Activated B cell treated with CpG ODN at 0.5 μM for 24 hours (primary cell): Measurements from ENCODE around the gene SPATA6. TPM values are rescaled to one million over a fixed set of nuclear protein-coding genes. Genes with fewer than 3 reads are reported as not detected.
"Not testable (repeated sequence)": the region's sequence is repeated elsewhere in the genome, so short reads cannot be mapped to it uniquely, and the experiment has no call there.

ENCODE experiments used
- ATAC-seq: fragments of 200-7000 bp; cut with Tn5 transposase; one replicate; pipeline ENCODE4 v1.10.0; 2021; ENCODE audit warnings: low read depth, mild to moderate bottlenecking, moderate library complexity
- CTCF ChIA-PET: fragments of 350-600 bp; sonication (Branson Sonifier 250); formaldehyde crosslinking; loops from one replicate; lab custom pipeline; 2021; ENCODE audit warnings: antibody characterized with exemption; lab: Charles Lee
- POLR2A ChIA-PET: fragments of 350-600 bp; sonication (Branson Sonifier 250); formaldehyde crosslinking; loops from one replicate; lab custom pipeline; 2021; ENCODE audit warnings: antibody characterized with exemption; lab: Charles Lee
- DNase-seq: peaks from one replicate; pipeline ENCODE4 v3.0.0; 2022
- H3K27ac Mint-ChIP-seq: one replicate; pipeline ENCODE4 v1.8.0; 2020; ENCODE audit warnings: mixed read lengths
- H3K27me3 Mint-ChIP-seq: one replicate; pipeline ENCODE4 v1.8.0; 2021; ENCODE audit warnings: mixed read lengths
- H3K36me3 Mint-ChIP-seq: one replicate; pipeline ENCODE4 v1.8.0; 2021; ENCODE audit warnings: low read depth, mixed read lengths
- H3K4me1 Mint-ChIP-seq: one replicate; pipeline ENCODE4 v1.8.0; 2021; ENCODE audit warnings: mixed read lengths
- H3K4me3 Mint-ChIP-seq: one replicate; pipeline ENCODE4 v1.8.0; 2020; ENCODE audit warnings: mild to moderate bottlenecking, mixed read lengths
- H3K9me3 Mint-ChIP-seq: one replicate; pipeline ENCODE4 v1.8.0; 2020; ENCODE audit warnings: mixed read lengths
- CTCF ChIP-seq: fragments of 200-600 bp; IDR thresholded peaks from one replicate; pipeline ENCODE4 v1.8.0; 2022; ENCODE audit warnings: antibody characterized with exemption, mild to moderate bottlenecking
- intact Hi-C: fragments of 100-400 bp; cut with micrococcal nuclease; formaldehyde crosslinking; loops from one replicate; pipeline ENCODE4 v1.15.1; 2024
- total RNA-seq: library from RNA; stranded (reverse); gene quantifications from 2 replicates; pipeline ENCODE4 v1.2.3, GENCODE V29; 2022

The SPATA6 gene
- total RNA-seq, 1 donor from 2014 or later = 4.2 TPM

- Mint-ChIP-seq H3K4me3 (no peak overlapping the region), H3K36me3 (no peaks in the 10 kb centered on the region), H3K27ac (no peak overlapping the region), H3K9me3 (no peaks in the 10 kb centered on the region), H3K4me1 (no peaks in the 10 kb centered on the region), H3K27me3 (peaks cover 6% of the 10 kb centered on the region)
- no peak for DNase-seq
- no peak for ATAC-seq
- no peak for TF ChIP-seq CTCF
- ChIA-PET CTCF (no interaction called here), POLR2A (no interaction called here)
- intact Hi-C loops = no loop called here
Measured at GRCh38 chr1:48462716-48463302, 9.2 kb downstream of the SPATA6 start.

- Mint-ChIP-seq H3K9me3 (no peaks in the 10 kb centered on the region), H3K27me3 (no peaks in the 10 kb centered on the region), H3K4me3 (no peak overlapping the region), H3K4me1 (no peaks in the 10 kb centered on the region), H3K36me3 (no peaks in the 10 kb centered on the region), H3K27ac (no peak overlapping the region)
- intact Hi-C loops = no loop called here
- ATAC-seq (no peak), DNase-seq (no peak)
- ChIA-PET POLR2A (no interaction called here), CTCF (no interaction called here)
- TF ChIP-seq CTCF = no peak
Measured at GRCh38 chr1:48450505-48450904, 21.5 kb downstream of the SPATA6 start.

DNA sequence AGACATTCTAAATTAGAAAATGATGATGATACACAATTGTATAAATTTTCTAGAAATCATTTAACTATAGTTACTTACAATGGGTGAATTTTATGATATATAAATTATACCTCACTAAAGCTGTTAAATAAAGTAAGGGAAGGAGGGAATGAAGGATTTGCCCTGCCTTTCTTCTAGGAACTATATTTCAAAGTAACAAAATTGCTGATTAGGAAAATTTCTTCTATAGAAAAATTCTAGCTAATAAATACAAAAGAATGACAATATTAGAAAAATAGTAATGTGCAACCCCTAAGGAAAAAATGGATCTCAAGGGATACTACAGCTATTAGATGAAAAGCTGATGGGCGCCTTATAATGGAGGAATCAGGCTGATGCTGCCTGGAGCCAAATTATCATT is 23.1 kb downstream of the SPATA6 start:
- TF ChIP-seq CTCF = no peak
- no peak overlapping the region for H3K4me3 Mint-ChIP-seq
- intact Hi-C loops = no loop called here
- peaks cover 3% of the 10 kb centered on the region for H3K36me3 Mint-ChIP-seq
- H3K27me3 Mint-ChIP-seq = no peaks in the 10 kb centered on the region
- H3K4me1 Mint-ChIP-seq = no peaks in the 10 kb centered on the region
- no peak for ATAC-seq
- peaks cover 5% of the 10 kb centered on the region for H3K9me3 Mint-ChIP-seq
- H3K27ac Mint-ChIP-seq = no peak overlapping the region
- CTCF ChIA-PET = no interaction called here
- POLR2A ChIA-PET = no interaction called here
- no peak for DNase-seq

GRCh38 chr1:48444186-48444585 is 27.8 kb downstream of the SPATA6 start:
- H3K36me3 Mint-ChIP-seq, DNase-seq, H3K4me1 Mint-ChIP-seq, intact Hi-C loops, POLR2A ChIA-PET, H3K4me3 Mint-ChIP-seq, H3K27ac Mint-ChIP-seq, CTCF ChIA-PET, H3K9me3 Mint-ChIP-seq, H3K27me3 Mint-ChIP-seq, ATAC-seq: not testable (repeated sequence)

GRCh38 chr1:48442864-48443619 is 29.0 kb downstream of the SPATA6 start:
- H3K9me3 Mint-ChIP-seq = peaks cover 12% of the 10 kb centered on the region
- no peak overlapping the region for H3K27ac Mint-ChIP-seq
- POLR2A ChIA-PET = no interaction called here
- H3K4me3 Mint-ChIP-seq = no peak overlapping the region
- H3K27me3 Mint-ChIP-seq = no peaks in the 10 kb centered on the region
- TF ChIP-seq CTCF = no peak
- DNase-seq = no peak
- peaks cover 3% of the 10 kb centered on the region for H3K36me3 Mint-ChIP-seq
- no peaks in the 10 kb centered on the region for H3K4me1 Mint-ChIP-seq
- no peak for ATAC-seq
- intact Hi-C loops = no loop called here
- CTCF ChIA-PET = no interaction called here

DNA sequence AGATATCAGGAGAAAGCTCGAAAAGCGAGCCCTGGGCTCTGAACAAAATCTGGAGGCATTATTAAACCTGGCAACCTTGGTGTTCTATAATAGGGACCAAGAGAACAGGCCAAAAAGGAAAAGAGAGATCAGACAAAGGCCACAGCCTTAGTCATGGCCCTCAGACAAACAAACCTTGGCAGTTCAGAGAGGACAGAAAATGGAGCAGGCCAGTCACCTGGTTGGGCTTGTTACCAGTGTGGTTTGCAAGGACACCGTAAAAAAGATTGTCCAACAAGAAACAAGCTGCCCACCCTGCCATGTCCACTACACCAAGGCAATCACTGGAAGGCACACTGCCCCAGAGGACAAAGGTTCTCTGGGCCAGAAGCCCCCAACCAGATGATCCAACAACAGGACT is 31.2 kb downstream of the SPATA6 start:
- H3K4me1 Mint-ChIP-seq, H3K36me3 Mint-ChIP-seq, H3K4me3 Mint-ChIP-seq, H3K27me3 Mint-ChIP-seq, ATAC-seq, POLR2A ChIA-PET, DNase-seq, CTCF ChIA-PET, intact Hi-C loops, H3K27ac Mint-ChIP-seq: not testable (repeated sequence)
- peaks cover 12% of the 10 kb centered on the region for H3K9me3 Mint-ChIP-seq
